Dermis blood vessel endothelial cell (primary cell): ENCODE results near the gene KIRREL3. TPM values are rescaled to one million over a fixed set of nuclear protein-coding genes. Genes with fewer than 3 reads are reported as not detected.
"Not testable (repeated sequence)": the region's sequence is repeated elsewhere in the genome, so short reads cannot be mapped to it uniquely, and the experiment has no call there.

Source experiments
- DNase-seq: peaks from one replicate; pipeline ENCODE4 v3.0.0; 2010
- total RNA-seq: library from RNA; depleted of rRNA; stranded (reverse); fragments of >200 nt; gene quantifications from 2 replicates; pipeline ENCODE4 v1.2.3, GENCODE V29; 2014

Gene KIRREL3
- total RNA-seq, 1 donor from 2014 or later: not detected

GRCh38 chr11:126996036-126996804, 4.3 kb downstream of the KIRREL3 start:
- no peak for DNase-seq

GRCh38 chr11:126993599-126993998, 7.0 kb downstream of the KIRREL3 start:
- DNase-seq: no peak

GRCh38 chr11:126992804-126993111, 7.8 kb downstream of the KIRREL3 start:
- no peak for DNase-seq

- DNase-seq: no peak
Observed at GRCh38 chr11:126992065-126992803, 8.3 kb downstream of the KIRREL3 start.

- DNase-seq: no peak
Observed at GRCh38 chr11:126991596-126991995, 9.0 kb downstream of the KIRREL3 start.

GRCh38 chr11:126990716-126991480, 9.7 kb downstream of the KIRREL3 start:
- no peak for DNase-seq

GRCh38 chr11:126989942-126990715, 10.4 kb downstream of the KIRREL3 start:
- DNase-seq: peak; percentile 71

- DNase-seq: no peak
Observed at GRCh38 chr11:126988655-126989054, 11.9 kb downstream of the KIRREL3 start.

- DNase-seq: no peak
Observed at GRCh38 chr11:126981635-126982034, 18.9 kb downstream of the KIRREL3 start.

GRCh38 chr11:126978911-126979310, 21.7 kb downstream of the KIRREL3 start:
- no peak for DNase-seq

GRCh38 chr11:126978165-126978564, 22.4 kb downstream of the KIRREL3 start:
- DNase-seq: no peak

GRCh38 chr11:126973051-126973450, 27.5 kb downstream of the KIRREL3 start:
- DNase-seq: no peak

GRCh38 chr11:126971305-126971704, 29.3 kb downstream of the KIRREL3 start:
- DNase-seq: no peak

- no peak for DNase-seq
Observed at GRCh38 chr11:126969865-126970479, 30.6 kb downstream of the KIRREL3 start.

GRCh38 chr11:126968915-126969314, 31.7 kb downstream of the KIRREL3 start:
- no peak for DNase-seq

GRCh38 chr11:126965331-126965730, 35.2 kb downstream of the KIRREL3 start:
- DNase-seq: no peak

- DNase-seq: no peak
Observed at GRCh38 chr11:126963603-126964363, 36.8 kb downstream of the KIRREL3 start.

- DNase-seq: no peak
Observed at GRCh38 chr11:126963115-126963514, 37.5 kb downstream of the KIRREL3 start.

GRCh38 chr11:126959700-126960099, 40.9 kb downstream of the KIRREL3 start:
- no peak for DNase-seq

- no peak for DNase-seq
Observed at GRCh38 chr11:126956635-126957034, 43.9 kb downstream of the KIRREL3 start.

GRCh38 chr11:126952533-126952932, 48.0 kb downstream of the KIRREL3 start:
- not testable (repeated sequence) for DNase-seq
